HG03108 (cell line): Measurements from ENCODE around the gene SPARC.
"Not testable (repeated sequence)": the region's sequence is repeated elsewhere in the genome, so short reads cannot be mapped to it uniquely, and the experiment has no call there.

Experiments used
- ATAC-seq: cut with Tn5 transposase; IDR thresholded peaks from one replicate; pipeline ENCODE4 v1.9.1; 2021; ENCODE audit warnings: moderate library complexity; ENCODE audit not compliant: unreplicated experiment

SPARC gene

GRCh38 chr5:151686674-151687407 lies at the start of gene SPARC:
SPARC (minus strand) TSS chr5:151686915; CDS start chr5:151676188, 10,727 bp downstream.
- peak; percentile 77 for ATAC-seq

GRCh38 chr5:151735646-151736045 lies 48.9 kb upstream of the SPARC start:
- ATAC-seq = no peak

- no peak for ATAC-seq
These were observed 47.3 kb upstream of the SPARC start for GRCh38 chr5:151734064-151734408.

- no peak for ATAC-seq
These were observed 46.8 kb upstream of the SPARC start for GRCh38 chr5:151733358-151734063.

GRCh38 chr5:151730381-151730780 lies 43.7 kb upstream of the SPARC start:
- no peak for ATAC-seq

GRCh38 chr5:151729597-151729996 lies 42.9 kb upstream of the SPARC start:
- ATAC-seq = not testable (repeated sequence)

GRCh38 chr5:151724360-151724759 lies 37.6 kb upstream of the SPARC start:
- ATAC-seq = no peak

GRCh38 chr5:151722546-151722945 lies 35.8 kb upstream of the SPARC start:
- ATAC-seq = no peak

GRCh38 chr5:151721812-151722391 lies 35.2 kb upstream of the SPARC start:
- no peak for ATAC-seq

- peak; percentile 89 for ATAC-seq
These were observed 34.5 kb upstream of the SPARC start for GRCh38 chr5:151721087-151721646.

GRCh38 chr5:151720215-151720614 lies 33.5 kb upstream of the SPARC start:
- ATAC-seq = no peak

GRCh38 chr5:151719228-151720000 lies 32.7 kb upstream of the SPARC start:
- no peak for ATAC-seq

- no peak for ATAC-seq
These were observed 31.9 kb upstream of the SPARC start for GRCh38 chr5:151718646-151719045.

- ATAC-seq = no peak
These were observed 31.4 kb upstream of the SPARC start for GRCh38 chr5:151718153-151718552.

GRCh38 chr5:151717416-151717815 lies 30.7 kb upstream of the SPARC start:
- ATAC-seq = no peak

- ATAC-seq = no peak
These were observed 22.5 kb upstream of the SPARC start for GRCh38 chr5:151709109-151709735.

- ATAC-seq = no peak
These were observed 21.4 kb upstream of the SPARC start for GRCh38 chr5:151708126-151708525.

GRCh38 chr5:151707567-151707966 lies 20.9 kb upstream of the SPARC start:
- ATAC-seq = no peak

GRCh38 chr5:151706906-151707305 lies 20.2 kb upstream of the SPARC start:
- ATAC-seq = no peak

- ATAC-seq = no peak
These were observed 17.1 kb upstream of the SPARC start for GRCh38 chr5:151703780-151704179.

GRCh38 chr5:151703227-151703626 lies 16.5 kb upstream of the SPARC start:
- peak; percentile 90 for ATAC-seq
